HL-60/S4 (cell line): ENCODE data around the gene MBTPS1.

Experiments
- in situ Hi-C: fragments of 300-500 bp; cut with MboI; formaldehyde crosslinking; loops from 2 replicates; pipeline ENCODE4 v1.14.3; 2022; ENCODE audit warnings: low sequenced_read_pairs

MBTPS1 gene

GRCh38 chr16:84104231-84104630 is 12.5 kb downstream of the MBTPS1 start:
- in situ Hi-C loops: no loop called here

DNA sequence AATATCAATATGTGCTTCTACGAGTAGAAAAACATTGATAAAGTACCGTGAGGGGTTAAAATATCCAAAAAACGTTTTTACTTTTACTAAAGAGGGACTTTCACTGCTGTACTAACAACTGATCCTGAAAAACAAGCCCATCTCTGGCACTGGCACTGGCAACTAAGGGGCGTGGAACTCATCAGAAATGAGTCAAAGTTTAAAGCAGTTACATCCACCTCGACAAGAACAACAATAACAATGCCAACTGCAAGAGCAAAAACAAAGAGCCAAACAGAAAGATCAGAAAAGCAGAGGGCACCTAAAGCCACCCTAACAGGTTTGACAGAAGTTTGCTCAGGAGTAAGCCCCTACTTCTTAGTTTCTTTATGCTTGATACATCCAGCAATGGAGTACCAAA is 13.1 kb downstream of the MBTPS1 start:
- in situ Hi-C loops: no loop called here

GRCh38 chr16:84098939-84099338 is 17.8 kb downstream of the MBTPS1 start:
- in situ Hi-C loops: no loop called here

DNA sequence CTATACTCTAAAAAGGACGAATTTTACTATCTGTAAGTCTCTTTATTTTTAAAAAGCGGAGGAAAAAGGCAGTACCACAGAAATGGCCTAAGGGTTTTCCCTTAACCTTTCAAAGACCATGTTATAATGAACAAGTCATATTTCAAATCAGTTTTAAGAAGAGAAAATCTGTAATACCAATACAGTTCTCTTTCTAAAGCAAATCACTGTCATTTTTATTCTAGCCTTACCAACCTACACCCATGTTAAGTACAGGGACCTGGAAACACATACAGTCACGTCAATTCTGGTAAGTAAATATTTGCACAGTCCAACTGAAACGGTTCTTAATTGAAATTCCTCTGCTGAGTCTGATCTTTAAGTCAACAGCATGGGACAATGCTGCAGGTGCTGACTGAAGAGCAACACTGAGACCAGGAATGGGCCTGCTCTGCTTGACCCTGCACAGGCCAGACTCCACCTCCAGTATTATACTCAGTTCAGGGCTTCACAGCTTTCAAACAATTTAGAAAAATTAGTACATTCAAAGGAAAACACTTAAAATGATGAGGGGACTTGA is 20.2 kb downstream of the MBTPS1 start:
- in situ Hi-C loops: no loop called here

GRCh38 chr16:84095466-84095865 is 21.3 kb downstream of the MBTPS1 start:
- in situ Hi-C loops: no loop called here

GRCh38 chr16:84093879-84094270 is 22.9 kb downstream of the MBTPS1 start:
- in situ Hi-C loops: no loop called here

DNA sequence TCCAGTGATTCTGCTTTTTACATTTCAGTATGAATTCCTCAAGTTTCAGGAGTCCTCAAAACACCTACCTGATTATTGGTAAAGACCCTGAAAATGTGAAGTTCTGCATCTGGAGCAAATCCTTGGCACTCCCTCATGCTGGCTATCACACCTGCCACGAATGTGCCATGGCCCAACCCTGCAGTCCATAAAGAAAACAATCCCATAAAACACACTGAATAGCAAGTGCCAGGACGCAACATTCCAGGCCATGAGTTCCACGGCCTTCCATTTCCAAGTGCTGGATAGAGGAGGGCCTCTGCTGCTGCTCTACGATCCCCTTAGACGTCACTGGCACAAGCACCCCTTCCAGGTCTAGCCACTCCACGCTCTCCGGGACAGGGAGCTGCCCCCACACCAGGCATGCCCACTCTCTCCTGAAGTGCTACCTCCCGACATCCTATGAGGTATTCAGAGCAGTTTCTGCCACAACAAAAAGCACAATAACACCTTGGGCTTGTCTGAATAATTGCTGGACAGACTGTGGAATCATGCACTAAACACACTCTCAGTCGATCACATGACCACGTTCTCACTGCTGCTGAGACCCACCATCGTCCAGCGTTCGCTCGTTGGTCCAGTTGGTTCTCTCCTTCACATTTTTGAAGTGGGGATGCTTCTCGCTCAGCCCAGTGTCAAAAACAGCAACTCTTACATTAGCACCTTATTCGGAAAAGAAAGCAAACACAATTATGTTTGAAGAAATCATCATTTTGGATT is 23.4 kb downstream of the MBTPS1 start:
- in situ Hi-C loops: no loop called here

GRCh38 chr16:84091460-84091859 is 25.3 kb downstream of the MBTPS1 start:
- in situ Hi-C loops: no loop called here

- in situ Hi-C loops: no loop called here
These were observed 26.5 kb downstream of the MBTPS1 start for GRCh38 chr16:84090211-84090610.

DNA sequence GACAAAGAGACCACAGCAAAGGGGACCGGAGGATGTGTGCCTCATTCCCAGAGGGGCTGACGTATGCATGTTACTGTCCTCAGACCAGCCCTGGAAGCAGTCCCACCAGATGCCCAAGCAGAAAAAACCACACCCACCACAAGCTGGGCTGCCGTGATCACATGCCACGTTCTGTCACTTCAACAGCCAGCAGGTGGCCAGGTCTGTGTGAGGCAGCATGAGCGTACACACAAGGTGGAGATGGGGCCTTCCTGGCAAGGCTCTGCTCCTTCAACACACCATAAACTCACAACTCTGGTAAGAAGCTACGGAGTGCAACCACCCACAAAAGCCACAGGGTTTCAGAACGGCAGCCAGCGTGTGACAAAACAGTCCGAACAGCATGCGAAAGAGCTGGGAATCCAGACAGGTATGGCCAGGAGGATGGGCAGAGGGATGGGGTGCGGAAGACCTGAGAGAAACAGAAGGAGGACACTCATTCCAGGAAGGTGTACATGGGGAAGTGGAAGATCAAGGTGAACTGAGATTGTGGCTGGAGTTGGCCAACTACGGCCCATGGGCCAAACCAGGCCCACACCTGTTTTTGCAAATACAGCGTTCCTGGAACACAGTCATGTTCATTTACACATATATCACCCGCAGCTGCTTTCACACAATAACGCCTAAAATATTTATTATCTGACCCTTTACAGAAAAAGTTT is 27.9 kb downstream of the MBTPS1 start:
- in situ Hi-C loops: no loop called here

DNA sequence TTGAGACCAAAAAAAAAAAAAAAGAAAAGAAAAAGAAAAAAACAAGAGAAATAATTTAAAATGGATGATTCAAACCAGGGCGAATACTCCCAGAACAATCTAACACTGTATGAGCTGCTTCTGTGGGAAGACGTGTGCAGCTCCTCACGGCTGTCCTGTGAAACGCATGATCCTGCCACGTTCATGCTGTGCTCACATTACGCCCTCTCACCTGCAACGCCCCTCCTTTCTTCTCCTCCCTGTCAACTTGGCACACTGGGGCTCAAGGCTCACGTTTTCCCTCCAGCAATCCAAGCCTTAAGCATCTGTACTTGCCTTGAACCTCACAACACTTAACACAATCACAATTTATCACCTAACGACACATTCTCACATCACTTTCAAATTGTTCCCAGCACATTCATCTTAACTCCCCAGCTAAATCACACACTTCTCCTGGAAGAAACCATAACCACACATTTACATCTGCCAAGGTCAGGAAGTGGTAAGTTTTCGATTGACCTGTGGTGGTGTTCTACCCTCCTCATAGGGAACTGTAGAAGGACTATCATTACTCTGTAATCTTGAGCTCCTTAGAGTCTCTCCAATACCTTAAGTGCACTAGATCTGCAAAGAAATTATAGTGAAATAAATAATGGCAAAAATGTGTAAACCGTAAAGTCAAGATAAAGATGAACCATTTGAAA is 29.1 kb downstream of the MBTPS1 start:
- in situ Hi-C loops: no loop called here

- in situ Hi-C loops: no loop called here
These were observed 29.7 kb downstream of the MBTPS1 start for GRCh38 chr16:84087001-84087400.

DNA sequence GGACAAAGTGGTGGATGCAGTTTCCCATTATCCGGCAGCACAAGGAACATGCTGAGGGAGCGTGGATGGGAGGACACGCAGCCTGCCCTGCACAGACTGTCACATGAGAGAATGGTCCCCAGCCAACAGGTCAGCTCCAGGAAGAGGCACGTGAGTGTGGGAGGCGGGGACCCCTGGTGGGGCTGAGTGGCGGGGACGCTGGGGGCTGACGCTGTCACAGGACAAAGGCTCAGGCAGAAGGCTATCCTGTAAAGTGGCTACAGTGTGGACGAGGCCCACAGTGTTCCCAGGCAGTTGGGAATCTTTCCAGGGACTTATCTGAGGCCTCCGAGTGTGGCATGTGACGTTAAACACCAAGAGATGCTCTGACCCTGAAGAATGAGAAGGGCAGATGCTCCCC is 30.4 kb downstream of the MBTPS1 start:
- in situ Hi-C loops: no loop called here

- in situ Hi-C loops: no loop called here
These were observed 31.0 kb downstream of the MBTPS1 start for GRCh38 chr16:84085773-84086172.

GRCh38 chr16:84085271-84085667 is 31.5 kb downstream of the MBTPS1 start:
- in situ Hi-C loops: no loop called here

- in situ Hi-C loops: no loop called here
These were observed 32.0 kb downstream of the MBTPS1 start for GRCh38 chr16:84084570-84085270.

- in situ Hi-C loops: no loop called here
These were observed 33.7 kb downstream of the MBTPS1 start for GRCh38 chr16:84082835-84083569.

DNA sequence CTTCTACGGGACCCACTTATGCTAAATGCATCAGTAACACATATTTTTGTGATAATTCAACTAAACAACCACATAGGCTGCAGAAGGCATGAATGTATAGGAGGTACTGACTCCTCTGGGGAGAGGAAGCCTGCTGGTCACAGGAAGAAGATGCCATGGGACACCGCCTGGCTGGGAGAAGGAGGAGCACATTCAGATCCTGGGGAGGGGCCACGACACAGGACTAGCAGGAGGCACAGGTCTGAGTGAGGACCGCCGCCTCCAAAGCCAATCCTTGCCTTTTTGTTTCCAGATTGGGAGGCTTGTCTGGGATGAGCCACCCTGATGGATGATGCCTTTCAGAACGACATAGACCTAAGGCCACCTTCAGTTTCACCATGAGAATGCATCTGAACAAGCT is 34.6 kb downstream of the MBTPS1 start:
- in situ Hi-C loops: no loop called here

DNA sequence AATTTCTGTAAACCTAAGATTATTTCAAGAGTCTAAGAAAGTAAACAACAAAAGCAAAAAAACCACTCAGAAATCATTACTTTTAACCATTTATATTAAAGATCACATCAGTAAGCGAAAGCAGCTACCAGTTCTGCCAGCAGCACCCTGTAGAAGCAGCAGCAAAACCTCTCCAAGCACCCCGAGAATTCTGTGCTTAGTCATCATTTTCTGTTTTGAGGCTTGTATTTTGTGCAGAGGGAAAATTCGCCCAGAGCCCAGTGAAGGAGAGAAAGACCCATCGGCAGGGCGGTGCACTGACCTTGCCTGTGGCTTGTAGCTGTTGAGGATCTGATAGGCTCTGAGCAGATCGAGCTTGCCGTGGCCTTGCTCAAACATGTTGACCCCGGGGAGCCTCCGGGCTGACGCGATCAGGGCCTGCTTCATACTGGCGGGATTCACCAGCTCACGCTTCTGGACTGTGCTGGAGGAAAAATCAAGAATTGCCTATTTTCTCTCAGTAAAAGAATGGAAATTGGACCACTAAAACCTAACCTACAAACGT is 35.2 kb downstream of the MBTPS1 start:
- in situ Hi-C loops: no loop called here

DNA sequence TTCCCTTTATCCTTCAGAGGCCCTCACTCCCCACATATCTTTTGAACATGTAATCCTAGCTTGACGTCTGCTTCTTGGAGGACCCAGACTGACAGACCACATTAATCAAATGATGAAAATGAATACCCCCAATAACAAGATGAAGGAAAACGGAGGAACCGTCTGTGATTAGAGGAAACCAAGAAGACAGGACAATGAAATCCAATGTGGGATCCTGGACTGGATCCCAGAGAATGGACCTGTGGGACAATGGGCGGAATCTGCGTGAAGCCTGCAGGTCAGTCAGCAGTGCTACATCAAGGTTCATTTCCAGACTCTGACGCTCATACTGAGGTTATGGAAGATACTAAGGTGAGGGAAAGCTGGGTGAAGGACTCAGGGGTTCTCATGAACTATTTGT is 35.9 kb downstream of the MBTPS1 start:
- in situ Hi-C loops: no loop called here
